Adrenal gland (tissue), 5 donors: ENCODE data around the gene NHLH2.

ENCODE experiments used
- POLR2A ChIP-seq, 2 donors: fragments of 450-650 bp; IDR thresholded peaks; one replicate each; pipeline ENCODE4 v1.6.1; 2017; ENCODE audit warnings: antibody characterized with exemption in 2 of 2, mild to moderate bottlenecking in 2 of 2, moderate library complexity in 1 of 2
- TF ChIP-seq, protein P1 (sequence below), 6 experiments: fragments of 450-650 bp in 4 of 6; fragments of 200-600 bp in 2 of 6; sonication (generic) in 1 of 6; IDR thresholded peaks; 1 replicate in 5 of 6; 2 replicates in 1 of 6; pipeline versions ENCODE4 v1.5.1 to v1.8.0; 2016 to 2021; ENCODE audit warnings: antibody characterized with exemption in 6 of 6, mild to moderate bottlenecking in 2 of 6, moderate library complexity in 1 of 6
- donor health status: DM: no; HTN: no; CAD: no.

DNA sequence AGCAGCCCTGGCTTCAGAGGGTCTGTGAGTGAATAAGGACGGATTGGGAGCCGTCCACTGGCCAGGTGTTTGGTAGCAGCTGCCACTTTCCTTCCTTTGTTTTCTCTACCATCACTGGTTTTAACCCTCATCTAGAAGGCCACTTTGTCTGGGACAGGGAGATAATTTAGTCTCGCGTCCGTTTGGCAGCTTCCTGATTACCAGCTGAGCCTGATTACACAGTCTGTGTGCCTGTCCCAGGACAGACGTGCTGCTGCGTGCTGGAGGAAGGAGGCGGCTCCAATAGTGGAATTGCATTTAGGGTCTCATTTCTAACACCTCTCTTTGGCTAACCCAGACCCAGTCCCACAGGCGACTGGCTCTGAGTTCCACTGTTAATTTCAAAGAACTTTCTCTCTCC lies 47.8 kb downstream of the NHLH2 start:
- no peak for TF ChIP-seq POLR2A (IDR thresholded peaks at IDR 0.05)
- TF ChIP-seq, protein P1, sequence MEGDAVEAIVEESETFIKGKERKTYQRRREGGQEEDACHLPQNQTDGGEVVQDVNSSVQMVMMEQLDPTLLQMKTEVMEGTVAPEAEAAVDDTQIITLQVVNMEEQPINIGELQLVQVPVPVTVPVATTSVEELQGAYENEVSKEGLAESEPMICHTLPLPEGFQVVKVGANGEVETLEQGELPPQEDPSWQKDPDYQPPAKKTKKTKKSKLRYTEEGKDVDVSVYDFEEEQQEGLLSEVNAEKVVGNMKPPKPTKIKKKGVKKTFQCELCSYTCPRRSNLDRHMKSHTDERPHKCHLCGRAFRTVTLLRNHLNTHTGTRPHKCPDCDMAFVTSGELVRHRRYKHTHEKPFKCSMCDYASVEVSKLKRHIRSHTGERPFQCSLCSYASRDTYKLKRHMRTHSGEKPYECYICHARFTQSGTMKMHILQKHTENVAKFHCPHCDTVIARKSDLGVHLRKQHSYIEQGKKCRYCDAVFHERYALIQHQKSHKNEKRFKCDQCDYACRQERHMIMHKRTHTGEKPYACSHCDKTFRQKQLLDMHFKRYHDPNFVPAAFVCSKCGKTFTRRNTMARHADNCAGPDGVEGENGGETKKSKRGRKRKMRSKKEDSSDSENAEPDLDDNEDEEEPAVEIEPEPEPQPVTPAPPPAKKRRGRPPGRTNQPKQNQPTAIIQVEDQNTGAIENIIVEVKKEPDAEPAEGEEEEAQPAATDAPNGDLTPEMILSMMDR (IDR thresholded peaks at IDR 0.05): no peak
